HG02588 (cell line): Measurements from ENCODE around the gene HMG20A.

ENCODE experiments used
- ATAC-seq: cut with Tn5 transposase; IDR thresholded peaks from one replicate; pipeline ENCODE4 v1.9.1; 2021; ENCODE audit warnings: mild to moderate bottlenecking, moderate library complexity; ENCODE audit not compliant: unreplicated experiment

Gene HMG20A

DNA sequence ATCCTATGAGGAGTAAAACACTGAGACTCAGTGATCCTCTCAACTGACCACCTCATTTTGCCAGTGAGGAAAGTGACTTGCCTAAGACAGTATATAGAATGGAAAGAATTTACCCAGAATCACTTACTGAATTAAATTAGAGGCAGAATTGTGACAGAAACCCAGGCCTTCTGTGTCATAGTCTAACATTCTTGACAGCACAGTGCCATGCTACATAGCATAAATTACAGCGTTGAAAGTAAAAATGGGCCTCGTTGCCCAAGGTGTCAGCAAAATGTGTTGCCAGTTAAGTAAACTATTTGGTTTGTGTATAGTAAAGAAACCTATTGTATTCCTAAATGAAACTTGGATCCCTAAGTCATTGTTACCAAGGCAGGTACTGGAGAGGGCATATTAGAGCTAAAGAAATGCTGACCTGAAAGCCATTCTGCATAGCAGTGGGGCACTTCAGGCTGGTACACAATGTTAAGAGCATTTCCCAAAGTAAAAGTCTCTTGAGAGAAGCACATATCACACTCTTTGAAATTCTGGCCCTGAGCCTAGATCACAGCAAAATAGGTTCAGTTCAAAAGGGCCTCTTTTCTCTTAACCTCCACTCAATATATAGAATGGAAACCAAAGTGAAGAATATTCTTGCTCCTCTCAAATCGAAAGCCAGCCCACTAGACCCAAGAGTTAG is 53.8 kb downstream of the HMG20A start:
- ATAC-seq: no peak

DNA sequence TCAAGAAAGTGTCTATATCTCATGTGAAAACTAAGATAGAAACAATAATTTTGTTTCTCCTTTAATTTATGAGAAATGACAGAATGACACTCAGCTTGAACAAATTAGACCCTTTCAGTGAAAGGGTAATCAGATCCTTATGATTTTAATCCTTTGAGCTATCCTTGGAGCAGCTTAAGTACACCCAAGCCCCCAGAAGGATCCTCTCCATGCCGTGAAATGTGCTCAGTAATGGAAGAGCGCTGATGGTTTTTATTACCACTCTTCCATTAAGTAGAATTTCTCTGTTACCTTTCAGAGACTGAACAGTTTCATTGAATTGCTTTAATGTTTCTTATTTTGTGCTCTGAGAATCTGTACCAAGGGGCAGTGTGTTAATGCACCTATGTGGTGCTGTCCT is 54.3 kb downstream of the HMG20A start:
- no peak for ATAC-seq

DNA sequence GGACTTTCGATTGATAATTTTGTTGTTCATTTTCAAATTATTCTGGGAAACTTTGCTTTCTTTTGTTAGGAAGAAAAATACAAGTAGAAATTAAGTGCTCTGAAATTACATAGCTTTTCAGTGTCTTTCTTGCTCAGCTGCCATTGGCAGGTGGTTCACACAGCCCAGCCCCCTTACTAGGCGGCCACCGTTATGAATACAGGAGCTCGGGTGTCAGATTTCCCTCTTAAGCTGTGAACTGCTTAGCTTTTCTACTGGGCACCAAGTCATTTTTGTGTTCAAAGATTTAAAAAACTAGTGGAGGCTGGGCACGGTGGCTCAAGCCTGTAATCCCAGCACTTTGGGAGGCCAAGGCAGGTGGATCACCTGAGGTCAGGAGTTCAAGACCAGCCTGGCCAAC is 55.2 kb downstream of the HMG20A start:
- no peak for ATAC-seq

GRCh38 chr15:77476995-77477394 is 56.3 kb downstream of the HMG20A start:
- ATAC-seq: no peak

- ATAC-seq: no peak
Measured at GRCh38 chr15:77478051-77478450, 57.4 kb downstream of the HMG20A start.

- ATAC-seq: no peak
Measured at GRCh38 chr15:77479015-77479414, 58.3 kb downstream of the HMG20A start.

GRCh38 chr15:77480859-77481633 is 60.4 kb downstream of the HMG20A start:
- no peak for ATAC-seq

- no peak for ATAC-seq
Measured at GRCh38 chr15:77481670-77482069, 61.0 kb downstream of the HMG20A start.

GRCh38 chr15:77482570-77482969 is 61.9 kb downstream of the HMG20A start:
- no peak for ATAC-seq

GRCh38 chr15:77483425-77484140 is 62.9 kb downstream of the HMG20A start:
- ATAC-seq: no peak

GRCh38 chr15:77484994-77485393 is 64.3 kb downstream of the HMG20A start:
- ATAC-seq: no peak

DNA sequence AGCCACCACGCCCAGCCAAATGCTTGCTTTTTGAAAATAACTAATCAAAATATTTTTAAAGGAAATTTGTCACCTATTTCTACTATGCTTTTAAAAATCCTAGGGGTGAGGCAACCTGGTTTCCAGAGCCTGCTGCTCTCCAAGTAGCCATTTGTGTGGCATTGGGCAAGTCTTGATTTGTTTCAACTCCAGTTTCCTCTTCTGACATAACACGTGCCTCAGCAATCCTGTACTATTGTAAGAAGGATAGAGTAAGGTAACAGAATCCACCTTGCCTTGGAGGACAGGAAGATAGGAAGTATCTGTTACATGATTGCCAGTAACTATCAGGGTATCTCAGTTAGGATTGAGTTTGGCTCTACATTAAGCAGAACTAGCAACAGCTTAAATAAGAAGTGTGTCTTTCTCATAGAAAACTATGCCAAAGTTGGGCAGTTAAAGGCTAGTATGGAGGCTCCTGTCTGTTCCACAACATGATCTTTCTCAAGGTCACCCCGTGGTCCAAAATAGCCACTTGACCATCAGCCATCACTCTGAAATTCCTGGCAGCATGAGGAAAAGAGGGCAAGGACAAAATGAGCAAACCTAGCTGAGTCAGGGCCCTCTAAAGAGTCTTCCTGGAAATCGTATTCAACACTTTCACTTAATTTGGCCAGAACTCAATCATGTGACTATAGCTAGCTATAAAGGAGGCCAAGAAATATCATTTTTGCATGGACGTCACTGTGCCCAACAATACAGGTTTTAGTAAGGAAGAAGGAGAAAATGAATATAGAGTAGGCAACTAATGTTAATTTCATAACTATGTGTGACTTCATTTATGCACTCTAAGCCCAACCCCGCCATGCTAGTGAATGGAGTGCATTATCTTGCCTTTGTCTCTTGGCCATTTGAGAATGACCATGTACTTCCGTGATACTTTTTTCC is 66.1 kb downstream of the HMG20A start:
- ATAC-seq: no peak

- ATAC-seq: no peak
Measured at GRCh38 chr15:77487469-77487842, 66.8 kb downstream of the HMG20A start.

GRCh38 chr15:77487888-77488287 is 67.2 kb downstream of the HMG20A start:
- no peak for ATAC-seq

DNA sequence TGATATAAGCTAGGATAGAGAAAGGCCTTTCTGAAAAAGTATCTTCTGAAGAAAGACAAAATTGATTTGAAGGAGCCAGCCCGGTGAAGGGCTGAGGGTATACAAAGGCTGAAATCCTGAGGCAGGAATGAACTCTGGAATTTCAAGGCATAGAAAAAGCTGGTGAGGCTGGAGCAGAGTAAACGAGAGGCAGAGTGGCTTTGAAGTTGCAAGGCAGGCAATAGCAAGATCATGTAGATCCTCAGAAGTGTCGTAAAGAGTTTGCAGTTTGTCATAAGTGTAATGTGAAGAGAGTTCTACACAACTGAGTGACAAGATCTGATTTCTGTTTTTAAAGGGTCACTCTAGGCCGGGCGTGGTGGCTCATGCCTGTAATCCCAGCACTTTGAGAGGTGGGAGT is 69.0 kb downstream of the HMG20A start:
- ATAC-seq: no peak

GRCh38 chr15:77493324-77493907 is 72.7 kb downstream of the HMG20A start:
- no peak for ATAC-seq

GRCh38 chr15:77494073-77494867 is 73.6 kb downstream of the HMG20A start:
- no peak for ATAC-seq

DNA sequence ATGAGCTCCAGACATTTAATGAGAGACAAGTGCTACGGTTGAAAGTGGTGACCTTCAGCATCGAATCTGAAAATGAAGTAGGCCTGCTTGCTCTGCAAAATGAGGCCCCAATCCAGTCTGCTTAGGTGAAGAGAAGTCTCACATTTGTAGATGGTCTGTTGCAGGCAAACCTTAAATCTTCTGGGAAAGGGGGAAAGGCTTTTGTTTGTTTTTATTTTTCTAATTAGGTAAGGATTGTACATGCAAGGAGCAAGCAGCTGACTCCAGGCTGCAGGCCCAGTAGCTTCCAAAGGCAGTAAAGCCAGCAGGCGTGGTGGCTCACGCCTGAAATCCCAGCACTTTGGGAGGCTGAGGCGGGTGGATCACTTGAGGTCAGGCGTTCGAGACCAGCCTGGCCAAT is 74.3 kb downstream of the HMG20A start:
- no peak for ATAC-seq

DNA sequence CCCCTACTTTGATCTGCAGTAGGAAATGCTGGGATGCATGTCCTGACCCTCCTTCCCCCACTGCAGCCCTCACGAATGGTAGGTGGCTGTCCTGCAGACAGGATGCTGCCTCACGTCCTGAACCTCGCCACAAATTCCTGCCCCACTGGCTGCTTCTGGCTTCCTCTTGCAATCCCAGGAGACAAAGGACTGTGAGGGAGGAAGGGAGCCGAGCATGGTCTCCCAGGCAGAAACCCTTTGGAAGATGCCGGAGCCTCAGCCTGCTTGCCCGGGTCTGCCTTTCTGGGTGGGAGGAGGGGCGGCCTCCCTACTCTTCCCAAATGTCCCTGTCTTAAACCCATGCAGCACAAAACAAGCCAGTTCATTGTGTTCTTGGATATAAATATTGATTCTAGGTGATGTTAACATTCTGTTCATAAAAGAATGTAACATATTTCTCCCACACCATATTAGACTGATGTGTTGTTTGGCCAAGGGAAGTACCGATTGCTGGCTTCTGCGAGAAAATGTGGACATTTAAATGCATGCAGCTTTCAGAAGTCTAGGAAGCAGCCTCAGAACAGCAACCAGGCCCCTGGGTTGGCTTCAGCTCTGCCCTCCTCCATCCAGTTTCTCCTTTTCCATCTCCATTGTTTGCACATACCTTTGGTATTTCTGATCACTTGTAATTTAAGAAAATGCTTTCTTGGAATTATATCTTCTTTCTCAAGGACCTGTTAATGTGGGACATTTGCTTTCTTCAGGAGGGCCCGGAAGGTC is 75.3 kb downstream of the HMG20A start:
- no peak for ATAC-seq
